Measurements from ENCODE around the gene TMX2.

- TF ChIP-seq CTCF (IDR thresholded peaks at IDR 0.05), result no peak
- no peak for TF ChIP-seq POLR2A (IDR thresholded peaks at IDR 0.05)
These were observed 17.1 kb downstream of the TMX2 start for GRCh38 chr11:57729479-57729878.

All from adrenal gland (tissue), 5 donors.